DOHH2 (cell line): Measurements from ENCODE around the gene PDZRN3.

Experiments used
- H3F3A ChIP-seq: fragments of 200-600 bp; sonication (generic), shearing (Covaris generic); 2 replicates; pipeline ENCODE4 v1.6.0; 2016; ENCODE audit warnings: antibody characterized with exemption, mild to moderate bottlenecking; ENCODE audit not compliant: control insufficient read depth, insufficient read depth
- H3K27ac ChIP-seq: fragments of 200-600 bp; sonication (generic); 2 replicates; pipeline ENCODE4 v1.5.1; 2014; ENCODE audit warnings: low read depth, mild to moderate bottlenecking, low read length, moderate library complexity
- H3K27me3 ChIP-seq: fragments of 200-600 bp; sonication (generic); 2 replicates; pipeline ENCODE4 v1.6.1; 2014; ENCODE audit warnings: mild to moderate bottlenecking, low read length, mixed read lengths; ENCODE audit not compliant: control insufficient read depth
- H3K36me3 ChIP-seq: fragments of 200-600 bp; sonication (generic); 2 replicates; pipeline ENCODE4 v1.6.1; 2014; ENCODE audit warnings: mild to moderate bottlenecking, low read length, moderate library complexity, mixed read lengths; ENCODE audit not compliant: control insufficient read depth
- H3K4me1 ChIP-seq: fragments of 200-600 bp; sonication (generic); 2 replicates; pipeline ENCODE4 v1.6.1; 2014; ENCODE audit warnings: mild to moderate bottlenecking, low read length, mixed read lengths; ENCODE audit not compliant: control insufficient read depth
- H3K4me2 ChIP-seq: fragments of 200-600 bp; sonication (generic); 2 replicates; pipeline ENCODE4 v1.6.0; 2014; ENCODE audit warnings: mild to moderate bottlenecking, low read length, moderate library complexity
- H3K4me3 ChIP-seq: fragments of 200-600 bp; sonication (generic); 2 replicates; pipeline ENCODE4 v1.5.1; 2014; ENCODE audit warnings: mild to moderate bottlenecking, low read length, mixed read lengths
- H3K79me2 ChIP-seq: fragments of 200-600 bp; sonication (generic); 2 replicates; pipeline ENCODE4 v1.6.1; 2014; ENCODE audit warnings: mild to moderate bottlenecking, low read length, mixed read lengths; ENCODE audit not compliant: control insufficient read depth
- H3K9me2 ChIP-seq: fragments of 200-600 bp; sonication (generic); replicated peaks from 2 replicates; pipeline ENCODE4 v1.6.1; 2014; ENCODE audit warnings: mild to moderate bottlenecking, low read length, mixed read lengths; ENCODE audit not compliant: control insufficient read depth
- H3K9me3 ChIP-seq: fragments of 200-600 bp; sonication (generic); 2 replicates; pipeline ENCODE4 v1.6.1; 2014; ENCODE audit warnings: antibody characterized with exemption, low read length, mixed read lengths; ENCODE audit not compliant: control insufficient read depth, insufficient read depth
- H4K20me1 ChIP-seq: fragments of 200-600 bp; sonication (generic); 2 replicates; pipeline ENCODE4 v1.6.0; 2014; ENCODE audit warnings: low read depth, mild to moderate bottlenecking, antibody characterized with exemption, low read length, moderate library complexity; ENCODE audit not compliant: control insufficient read depth, insufficient read depth
- EZH2phosphoT487 ChIP-seq: fragments of 200-600 bp; sonication (generic); IDR thresholded peaks from 2 replicates; pipeline ENCODE4 v1.6.1; 2017; ENCODE audit warnings: borderline replicate concordance, mild to moderate bottlenecking, antibody characterized with exemption, low read length, moderate library complexity, mixed read lengths
- TF ChIP-seq, protein P1 (sequence below): fragments of 200-600 bp; sonication (generic); IDR thresholded peaks from one replicate; pipeline ENCODE4 v1.5.1; 2014; ENCODE audit warnings: antibody characterized with exemption, mild to moderate bottlenecking, low read depth, low read length; ENCODE audit not compliant: poor library complexity, severe bottlenecking

Gene PDZRN3

DNA sequence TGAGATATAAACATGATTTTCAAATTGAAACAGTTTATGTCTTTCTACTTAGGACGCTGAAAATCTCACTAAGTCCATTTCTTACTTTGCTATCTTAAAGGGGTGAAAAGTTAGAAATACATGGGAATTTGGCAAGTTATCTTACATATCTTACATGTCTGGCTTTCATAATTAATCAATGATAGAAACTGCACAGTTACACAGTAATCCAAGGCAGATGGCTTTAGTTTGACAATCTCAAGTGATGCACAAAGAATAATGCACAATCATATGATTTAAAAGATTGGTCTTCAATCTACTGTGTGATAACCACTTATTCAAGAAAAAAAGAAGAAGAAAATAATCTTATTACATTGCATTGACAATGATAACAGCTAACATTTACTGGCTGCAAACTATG, 14.2 kb downstream of the PDZRN3 start:
- Histone ChIP-seq H3K9me3 (no peaks in the 10 kb centered on the region), H3K27me3 (no peaks in the 10 kb centered on the region), H3F3A (no peaks in the 10 kb centered on the region), H3K4me2 (no peak overlapping the region), H3K9me2 (no peaks in the 10 kb centered on the region), H3K27ac (no peak overlapping the region), H3K4me3 (no peak overlapping the region), H3K79me2 (no peaks in the 10 kb centered on the region), H3K36me3 (no peaks in the 10 kb centered on the region), H4K20me1 (no peaks in the 10 kb centered on the region), H3K4me1 (no peaks in the 10 kb centered on the region)
- TF ChIP-seq, protein P1, sequence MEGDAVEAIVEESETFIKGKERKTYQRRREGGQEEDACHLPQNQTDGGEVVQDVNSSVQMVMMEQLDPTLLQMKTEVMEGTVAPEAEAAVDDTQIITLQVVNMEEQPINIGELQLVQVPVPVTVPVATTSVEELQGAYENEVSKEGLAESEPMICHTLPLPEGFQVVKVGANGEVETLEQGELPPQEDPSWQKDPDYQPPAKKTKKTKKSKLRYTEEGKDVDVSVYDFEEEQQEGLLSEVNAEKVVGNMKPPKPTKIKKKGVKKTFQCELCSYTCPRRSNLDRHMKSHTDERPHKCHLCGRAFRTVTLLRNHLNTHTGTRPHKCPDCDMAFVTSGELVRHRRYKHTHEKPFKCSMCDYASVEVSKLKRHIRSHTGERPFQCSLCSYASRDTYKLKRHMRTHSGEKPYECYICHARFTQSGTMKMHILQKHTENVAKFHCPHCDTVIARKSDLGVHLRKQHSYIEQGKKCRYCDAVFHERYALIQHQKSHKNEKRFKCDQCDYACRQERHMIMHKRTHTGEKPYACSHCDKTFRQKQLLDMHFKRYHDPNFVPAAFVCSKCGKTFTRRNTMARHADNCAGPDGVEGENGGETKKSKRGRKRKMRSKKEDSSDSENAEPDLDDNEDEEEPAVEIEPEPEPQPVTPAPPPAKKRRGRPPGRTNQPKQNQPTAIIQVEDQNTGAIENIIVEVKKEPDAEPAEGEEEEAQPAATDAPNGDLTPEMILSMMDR, result no peak
- no peak for TF ChIP-seq EZH2phosphoT487

DNA sequence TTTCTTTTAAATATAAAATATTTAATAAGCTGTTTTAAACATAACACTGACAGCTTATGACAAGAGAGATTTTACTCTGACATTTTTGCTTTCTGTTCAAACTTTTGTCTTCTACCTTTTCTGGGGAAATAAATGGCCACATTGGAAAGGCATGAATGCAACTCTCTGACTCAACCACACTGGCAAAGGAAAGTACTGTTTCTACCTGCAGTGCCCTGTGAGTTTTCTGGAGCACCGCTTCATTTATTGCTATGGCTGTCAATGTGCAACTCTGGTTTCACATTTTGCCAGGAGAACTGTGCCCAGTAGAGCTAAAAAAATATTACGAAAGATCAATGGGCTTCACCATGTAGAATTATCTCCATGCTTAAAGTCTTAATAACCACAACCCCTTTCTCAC, 15.1 kb downstream of the PDZRN3 start:
- no peak overlapping the region for H3K27ac ChIP-seq
- H4K20me1 ChIP-seq, result no peaks in the 10 kb centered on the region
- no peaks in the 10 kb centered on the region for H3K9me2 ChIP-seq
- no peak overlapping the region for H3K4me2 ChIP-seq
- no peak overlapping the region for H3K4me3 ChIP-seq
- no peak for TF ChIP-seq EZH2phosphoT487
- TF ChIP-seq, protein P1, result no peak
- no peaks in the 10 kb centered on the region for H3K27me3 ChIP-seq
- H3K4me1 ChIP-seq, result no peaks in the 10 kb centered on the region
- no peaks in the 10 kb centered on the region for H3F3A ChIP-seq
- no peaks in the 10 kb centered on the region for H3K9me3 ChIP-seq
- no peaks in the 10 kb centered on the region for H3K79me2 ChIP-seq
- no peaks in the 10 kb centered on the region for H3K36me3 ChIP-seq

DNA sequence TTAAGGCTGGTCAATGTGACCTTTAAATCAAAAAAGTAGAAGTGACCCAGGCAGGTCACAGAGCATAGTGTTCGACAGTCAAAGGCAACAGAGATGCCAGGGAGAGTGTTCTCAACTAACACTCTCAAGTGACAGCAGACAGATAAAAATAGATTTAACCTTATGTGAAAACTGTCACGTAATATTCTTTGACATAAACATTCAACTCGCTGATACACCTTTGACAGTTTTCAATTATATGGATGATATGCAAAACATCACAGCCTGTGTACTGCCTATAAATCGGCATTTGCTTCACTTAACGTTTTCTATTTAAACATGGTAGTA, 15.5 kb downstream of the PDZRN3 start:
- Histone ChIP-seq H4K20me1 (no peaks in the 10 kb centered on the region), H3K4me2 (no peak overlapping the region), H3K4me3 (no peak overlapping the region), H3K27me3 (no peaks in the 10 kb centered on the region), H3K4me1 (no peaks in the 10 kb centered on the region), H3K79me2 (no peaks in the 10 kb centered on the region), H3K9me2 (no peaks in the 10 kb centered on the region), H3K9me3 (no peaks in the 10 kb centered on the region), H3F3A (no peaks in the 10 kb centered on the region), H3K36me3 (no peaks in the 10 kb centered on the region), H3K27ac (no peak overlapping the region)
- TF ChIP-seq, protein P1, result no peak
- TF ChIP-seq EZH2phosphoT487, result no peak
